Neural crest cell (in vitro differentiated cells): ENCODE measurements around the gene ITSN1. TPM values are rescaled to one million over a fixed set of nuclear protein-coding genes. Genes with fewer than 3 reads are reported as not detected.

Experiments used
- DNase-seq: peaks from one replicate; pipeline ENCODE4 v3.0.0; 2021; ENCODE audit warnings: low read depth, mixed read lengths, low spot score
- H3K27ac Mint-ChIP-seq: one replicate; pipeline ENCODE4 v1.8.0; 2021; ENCODE audit warnings: mild to moderate bottlenecking, mixed read lengths; ENCODE audit not compliant: unreplicated experiment
- H3K27me3 Mint-ChIP-seq: 2 replicates; pipeline ENCODE4 v1.8.0; 2021; ENCODE audit warnings: low read depth, mild to moderate bottlenecking, mixed read lengths
- H3K36me3 Mint-ChIP-seq: 2 replicates; pipeline ENCODE4 v1.8.0; 2021; ENCODE audit warnings: low read depth, mild to moderate bottlenecking, mixed read lengths
- H3K4me1 Mint-ChIP-seq: 2 replicates; pipeline ENCODE4 v1.8.0; 2021; ENCODE audit warnings: mixed read lengths
- H3K4me3 Mint-ChIP-seq: one replicate; pipeline ENCODE4 v1.8.0; 2021; ENCODE audit warnings: mild to moderate bottlenecking, mixed read lengths
- H3K9me3 Mint-ChIP-seq: 2 replicates; pipeline ENCODE4 v1.8.0; 2021; ENCODE audit warnings: mixed read lengths
- CTCF ChIP-seq: fragments of 200-600 bp; sonication (generic); conservative IDR thresholded peaks from 2 replicates; pipeline ENCODE4 v1.5.0; 2021; ENCODE audit warnings: antibody characterized with exemption, mild to moderate bottlenecking
- total RNA-seq: library from RNA; stranded (reverse); gene quantifications from 2 replicates; pipeline ENCODE4 v1.2.1, GENCODE V29; 2021

Gene ITSN1
- total RNA-seq, 1 donor from 2014 or later: 62.7 TPM

- DNase-seq: no peak
- no peaks in the 10 kb centered on the region for H3K9me3 Mint-ChIP-seq
- no peaks in the 10 kb centered on the region for H3K4me1 Mint-ChIP-seq
- no peaks in the 10 kb centered on the region for H3K27me3 Mint-ChIP-seq
- peaks cover 6% of the 10 kb centered on the region for H3K36me3 Mint-ChIP-seq
- H3K4me3 Mint-ChIP-seq: no peak overlapping the region
- TF ChIP-seq CTCF: no peak
- H3K27ac Mint-ChIP-seq: no peak overlapping the region
Measured at GRCh38 chr21:33753886-33754285, 111.6 kb downstream of the ITSN1 start.

- DNase-seq: no peak
- no peak overlapping the region for H3K4me3 Mint-ChIP-seq
- TF ChIP-seq CTCF: no peak
- peaks cover 9% of the 10 kb centered on the region for H3K36me3 Mint-ChIP-seq
- no peak overlapping the region for H3K27ac Mint-ChIP-seq
- no peaks in the 10 kb centered on the region for H3K27me3 Mint-ChIP-seq
- no peaks in the 10 kb centered on the region for H3K9me3 Mint-ChIP-seq
- H3K4me1 Mint-ChIP-seq: no peaks in the 10 kb centered on the region
Measured at GRCh38 chr21:33754481-33754880, 112.2 kb downstream of the ITSN1 start.

GRCh38 chr21:33755354-33755753, 113.1 kb downstream of the ITSN1 start:
- no peak for DNase-seq
- peaks cover 9% of the 10 kb centered on the region for H3K36me3 Mint-ChIP-seq
- TF ChIP-seq CTCF: no peak
- H3K27ac Mint-ChIP-seq: no peak overlapping the region
- H3K27me3 Mint-ChIP-seq: no peaks in the 10 kb centered on the region
- no peak overlapping the region for H3K4me3 Mint-ChIP-seq
- H3K4me1 Mint-ChIP-seq: no peaks in the 10 kb centered on the region
- H3K9me3 Mint-ChIP-seq: no peaks in the 10 kb centered on the region

- no peak for TF ChIP-seq CTCF
- no peak for DNase-seq
- Mint-ChIP-seq H3K4me3 (no peak overlapping the region), H3K27ac (peak overlapping the region; percentile 53), H3K36me3 (peaks cover 9% of the 10 kb centered on the region), H3K4me1 (peaks cover 22% of the 10 kb centered on the region), H3K9me3 (no peaks in the 10 kb centered on the region), H3K27me3 (no peaks in the 10 kb centered on the region)
Measured at GRCh38 chr21:33760641-33761440, 118.5 kb downstream of the ITSN1 start.

- no peak for TF ChIP-seq CTCF
- no peak for DNase-seq
- Mint-ChIP-seq H3K4me3 (no peak overlapping the region), H3K36me3 (peaks cover 15% of the 10 kb centered on the region), H3K27me3 (no peaks in the 10 kb centered on the region), H3K4me1 (peaks cover 22% of the 10 kb centered on the region), H3K27ac (peak overlapping the region; percentile 53), H3K9me3 (no peaks in the 10 kb centered on the region)
Measured at GRCh38 chr21:33761441-33762036, 119.2 kb downstream of the ITSN1 start.
